H1 (cell line): ENCODE results near the gene OR5V1. TPM values are rescaled to one million over a fixed set of nuclear protein-coding genes. Genes with fewer than 3 reads are reported as not detected.

ENCODE experiments used
- CTCF ChIA-PET: fragments of 300-600 bp; sonication (Branson Sonifier 250); formaldehyde crosslinking; loops from one replicate; lab custom pipeline; 2021; ENCODE audit not compliant: partially characterized antibody; lab: Charles Lee
- POLR2A ChIA-PET: fragments of 300-600 bp; sonication (Branson Sonifier 250); formaldehyde crosslinking; loops from one replicate; lab custom pipeline; 2021; ENCODE audit warnings: inconsistent platforms; ENCODE audit not compliant: partially characterized antibody; lab: Charles Lee
- DNase-seq, 2 experiments: peaks; one replicate each; pipeline versions ENCODE4 v3.0.0 to v3.0.0-alpha.2; 2010 to 2022; ENCODE audit warnings: low spot score in 2 of 2, low read depth in 1 of 2, mixed read lengths in 1 of 2
- FAIRE-seq: peaks from 2 replicates; lab custom pipeline; 2011; peaks lifted over from hg19 to GRCh38; lab: Jason Lieb, UNC
- H2AFZ ChIP-seq: 2 replicates; pipeline ENCODE4 v1.8.1; 2012; ENCODE audit warnings: low read length, inconsistent platforms
- H2AK5ac ChIP-seq: 2 replicates; pipeline ENCODE4 v1.6.1; 2013; ENCODE audit warnings: low read depth, low read length
- H2BK120ac ChIP-seq: replicated peaks from 2 replicates; pipeline ENCODE3; 2013; ENCODE audit warnings: low read depth, low read length, inconsistent platforms
- H2BK12ac ChIP-seq: 2 replicates; pipeline ENCODE4 v1.6.1; 2013; ENCODE audit warnings: low read depth, low read length
- H2BK15ac ChIP-seq: 2 replicates; pipeline ENCODE4 v1.6.1; 2013; ENCODE audit warnings: low read length
- H2BK20ac ChIP-seq: 2 replicates; pipeline ENCODE4 v1.6.1; 2013; ENCODE audit warnings: low read length
- H2BK5ac ChIP-seq: 2 replicates; pipeline ENCODE4 v1.6.1; 2013; ENCODE audit warnings: low read depth, low read length
- H3K14ac ChIP-seq: 2 replicates; pipeline ENCODE4 v1.6.1; 2013; ENCODE audit warnings: inconsistent platforms; ENCODE audit not compliant: insufficient read length
- H3K18ac ChIP-seq: 2 replicates; pipeline ENCODE4 v1.6.1; 2013; ENCODE audit warnings: low read length; ENCODE audit errors: extremely low read depth
- H3K23ac ChIP-seq: 2 replicates; pipeline ENCODE4 v1.6.1; 2013; ENCODE audit warnings: inconsistent platforms; ENCODE audit not compliant: insufficient read length
- H3K23me2 ChIP-seq: 2 replicates; pipeline ENCODE4 v1.6.1; 2013; ENCODE audit warnings: low read depth, low read length
- H3K27ac ChIP-seq: 2 replicates; pipeline ENCODE4 v1.6.1; 2011; ENCODE audit warnings: low read depth, low read length, inconsistent platforms
- H3K27me3 ChIP-seq, 4 experiments: replicated peaks in 1 of 4; 1 replicate in 1 of 4; 2 replicates in 3 of 4; pipeline versions ENCODE4 v1.6.1 to v1.8.1; 2011 to 2013; ENCODE audit warnings: low read length in 3 of 4, mild to moderate bottlenecking in 3 of 4, inconsistent platforms in 2 of 4, mixed read lengths in 2 of 4, moderate library complexity in 1 of 4; ENCODE audit not compliant: control insufficient read depth in 3 of 4, insufficient read depth in 3 of 4; ENCODE audit errors: extremely low read depth in 1 of 4
- H3K36me3 ChIP-seq, 4 experiments: 2 replicates each; pipeline versions ENCODE4 v1.6.1 to v1.8.1; 2011 to 2013; ENCODE audit warnings: mild to moderate bottlenecking in 4 of 4, low read length in 3 of 4, moderate library complexity in 2 of 4, control low read depth in 1 of 4, inconsistent platforms in 1 of 4; ENCODE audit not compliant: insufficient read depth in 4 of 4, control insufficient read depth in 2 of 4
- H3K4ac ChIP-seq: replicated peaks from 2 replicates; pipeline ENCODE3; 2013; ENCODE audit warnings: low read length, low read depth, mixed read lengths, inconsistent platforms; ENCODE audit not compliant: insufficient read length
- H3K4me1 ChIP-seq, 4 experiments: replicated peaks in 1 of 4; 1 replicate in 1 of 4; 2 replicates in 3 of 4; pipeline versions ENCODE4 v1.6.1 to v1.8.1; 2011 to 2013; ENCODE audit warnings: low read length in 3 of 4, inconsistent platforms in 2 of 4, mixed read lengths in 1 of 4; ENCODE audit not compliant: insufficient read depth in 4 of 4, control insufficient read depth in 3 of 4
- H3K4me2 ChIP-seq, 2 experiments: 2 replicates each; pipeline versions ENCODE4 v1.6.1 to v1.8.1; 2011 to 2013; ENCODE audit warnings: low read depth in 2 of 2, low read length in 2 of 2, control low read depth in 1 of 2, inconsistent platforms in 1 of 2, mild to moderate bottlenecking in 1 of 2; ENCODE audit not compliant: insufficient read depth in 1 of 2
- H3K4me3 ChIP-seq, 4 experiments: fragments of 200-600, 300-600 bp in 1 of 4; sonication (generic), shearing (Covaris generic), sonication (Bioruptor Twin) in 1 of 4; 2 replicates each; pipeline versions ENCODE4 v1.5.1 to v1.8.1; 2011 to 2016; ENCODE audit warnings: low read length in 4 of 4, low read depth in 3 of 4, control low read depth in 2 of 4, inconsistent platforms in 2 of 4, mild to moderate bottlenecking in 2 of 4, mixed read lengths in 1 of 4, moderate library complexity in 1 of 4; ENCODE audit not compliant: insufficient read depth in 2 of 4; ENCODE audit errors: extremely low read depth in 1 of 4
- H3K56ac ChIP-seq: replicated peaks from 2 replicates; pipeline ENCODE3; 2013; ENCODE audit warnings: low read depth, mild to moderate bottlenecking, mixed read lengths, low read length, inconsistent platforms; ENCODE audit not compliant: insufficient read length
- H3K79me1 ChIP-seq: 2 replicates; pipeline ENCODE4 v1.6.1; 2013; ENCODE audit warnings: low read depth, low read length, control low read depth
- H3K79me2 ChIP-seq, 2 experiments: 2 replicates each; pipeline versions ENCODE4 v1.6.1 to v1.8.1; 2012 to 2013; ENCODE audit warnings: low read length in 2 of 2, mild to moderate bottlenecking in 2 of 2, inconsistent platforms in 1 of 2; ENCODE audit not compliant: insufficient read depth in 2 of 2, control insufficient read depth in 1 of 2
- H3K9ac ChIP-seq, 4 experiments: replicated peaks in 1 of 4; 1 replicate in 1 of 4; 2 replicates in 3 of 4; pipeline versions ENCODE4 v1.6.1 to v1.8.1; 2011 to 2013; ENCODE audit warnings: low read depth in 3 of 4, low read length in 3 of 4, control low read depth in 2 of 4, mild to moderate bottlenecking in 2 of 4, moderate library complexity in 2 of 4, inconsistent platforms in 1 of 4; ENCODE audit errors: extremely low read depth in 1 of 4
- H3K9me3 ChIP-seq, 2 experiments: 2 replicates each; pipeline versions ENCODE4 v1.6.1 to v1.8.1; 2012 to 2013; ENCODE audit warnings: mild to moderate bottlenecking in 2 of 2, moderate library complexity in 2 of 2, control low read depth in 1 of 2, inconsistent platforms in 1 of 2, low read depth in 1 of 2, low read length in 1 of 2, mixed read lengths in 1 of 2; ENCODE audit not compliant: insufficient read depth in 2 of 2
- H4K20me1 ChIP-seq, 2 experiments: replicated peaks in 1 of 2; 2 replicates each; pipeline versions ENCODE3 to v1.8.1; 2011 to 2013; ENCODE audit warnings: inconsistent platforms in 2 of 2, low read length in 2 of 2, mild to moderate bottlenecking in 1 of 2; ENCODE audit not compliant: insufficient read depth in 2 of 2, control insufficient read depth in 1 of 2
- H4K5ac ChIP-seq: 2 replicates; pipeline ENCODE4 v1.6.1; 2013; ENCODE audit warnings: low read length, low read depth, mixed read lengths, inconsistent platforms; ENCODE audit not compliant: insufficient read length
- H4K8ac ChIP-seq: 2 replicates; pipeline ENCODE4 v1.8.0; 2013; ENCODE audit warnings: mild to moderate bottlenecking, moderate library complexity, low read length, inconsistent platforms; ENCODE audit not compliant: insufficient read depth; ENCODE audit errors: extremely low read depth
- H4K91ac ChIP-seq: replicated peaks from 2 replicates; pipeline ENCODE3; 2013; ENCODE audit warnings: low read length, mixed read lengths, inconsistent platforms; ENCODE audit not compliant: insufficient read length
- CTCF ChIP-seq, 3 experiments: IDR thresholded peaks; 1 replicate in 2 of 3; 2 replicates in 1 of 3; pipeline versions ENCODE4 v1.5.1 to v1.6.1; 2011; ENCODE audit warnings: low read length in 3 of 3, mild to moderate bottlenecking in 3 of 3, inconsistent platforms in 2 of 3, low read depth in 1 of 3, moderate library complexity in 1 of 3; ENCODE audit not compliant: insufficient read depth in 1 of 3; ENCODE audit errors: control extremely low read depth in 1 of 3
- GTF2F1 ChIP-seq: IDR thresholded peaks from 2 replicates; pipeline ENCODE4 v1.6.1; 2012; ENCODE audit warnings: low read depth, low read length, improper control_type of control experiment, borderline replicate concordance
- RAD21 ChIP-seq, 2 experiments: IDR thresholded peaks in 1 of 2; conservative IDR thresholded peaks in 1 of 2; 2 replicates each; pipeline ENCODE4 v1.6.1; 2011; ENCODE audit warnings: low read depth in 2 of 2, low read length in 2 of 2, improper control_type of control experiment in 1 of 2, inconsistent platforms in 1 of 2, mild to moderate bottlenecking in 1 of 2, moderate library complexity in 1 of 2
- SP2 ChIP-seq: IDR thresholded peaks from 2 replicates; pipeline ENCODE4 v1.6.1; 2012; ENCODE audit warnings: mild to moderate bottlenecking, low read length, inconsistent platforms
- polyA plus RNA-seq, 7 experiments: library from polyadenylated mRNA; depleted of rRNA in 3 of 7; stranded (reverse) in 5 of 7; unstranded in 2 of 7; fragments of >200 nt in 5 of 7; fragments of 200-250 nt in 2 of 7; gene quantifications; 1 replicate in 5 of 7; 2 replicates in 1 of 7; 4 replicates in 1 of 7; pipeline versions ENCODE4 v1.2.1 to v1.2.3, GENCODE V29; 2011 to 2013; ENCODE audit warnings: missing spikeins in 2 of 7, mixed read lengths in 2 of 7
- total RNA-seq: library from RNA; stranded (reverse); fragmentation: NEBNext Ultra II Directional; extraction: Animal tissue kit (Norgen Biotek cat#: 25700); gene quantifications from 2 replicates; pipeline ENCODE4 v1.2.1, GENCODE V29; 2021

Gene OR5V1
- total and polyA plus RNA-seq, 2 of the 8 experiments (the other 6 are each of a cell fraction or from before 2014, with no cell fraction given), result not detected

GRCh38 chr6:29376003-29376402 is 7.3 kb upstream of the OR5V1 start:
- CTCF ChIA-PET, result interaction anchor here (0.8 to 4.5 kb wide), 14 partner anchors 8 to 356 kb away, joined by 3 to 53 read pairs (median 3); no protein-coding TSS in a partner anchor
- no peak for DNase-seq
- H3K4ac ChIP-seq, result no peak overlapping the region
- no peak overlapping the region for H2BK5ac ChIP-seq
- H4K8ac ChIP-seq, result no peak overlapping the region
- H3K56ac ChIP-seq, result no peak overlapping the region
- H2AFZ ChIP-seq, result no peak overlapping the region
- H3K23ac ChIP-seq, result no peak overlapping the region
- no peak overlapping the region for H2BK120ac ChIP-seq
- no peak overlapping the region for H2AK5ac ChIP-seq
- no peak overlapping the region for H3K14ac ChIP-seq
- no peak overlapping the region for H2BK15ac ChIP-seq
- peaks cover 0 to 2% of the 10 kb centered on the region in 2 experiments for H4K20me1 ChIP-seq
- no peak overlapping the region for H2BK12ac ChIP-seq
- no peak overlapping the region for H3K27ac ChIP-seq
- POLR2A ChIA-PET, result interaction anchor here (0.7 to 1.8 kb wide), 2 partner anchors 213 to 242 kb away, joined by 3 read pairs; no protein-coding TSS in a partner anchor
- no peaks in the 10 kb centered on the region for H3K36me3 ChIP-seq
- H3K4me3 ChIP-seq, result no peak overlapping the region
- no peak overlapping the region for H4K5ac ChIP-seq
- no peaks in the 10 kb centered on the region for H3K4me1 ChIP-seq
- no peaks in the 10 kb centered on the region for H3K79me1 ChIP-seq
- H3K23me2 ChIP-seq, result 0 out of 2 replicates have a peak, but pooled peaks cover 2% of the 10 kb centered on the region
- no peaks in the 10 kb centered on the region for H3K9me3 ChIP-seq
- H3K9ac ChIP-seq, result no peak overlapping the region
- H3K18ac ChIP-seq, result no peak overlapping the region
- FAIRE-seq, result no peak
- no peaks in the 10 kb centered on the region for H3K27me3 ChIP-seq
- no peak overlapping the region for H2BK20ac ChIP-seq
- H4K91ac ChIP-seq, result no peak overlapping the region
- H3K79me2 ChIP-seq, result no peaks in the 10 kb centered on the region
- TF ChIP-seq CTCF (IDR thresholded peaks at IDR 0.05; ENCODE audit: control extremely low read depth in 1 of 3, insufficient read depth in 1 of 3, low read depth in 1 of 3, low read length in 3 of 3), result peak in 1 of 3 experiments; percentile 32; a peak in 1 of 4 replicates
- no peak for TF ChIP-seq GTF2F1
- TF ChIP-seq RAD21 (IDR thresholded peaks at IDR 0.05 in 1 of 2, conservative IDR thresholded peaks at IDR 0.05 in 1 of 2; ENCODE audit: low read depth in 2 of 2, low read length in 2 of 2), result peak; percentile 67 to 68
- TF ChIP-seq SP2, result no peak
- no peak overlapping the region for H3K4me2 ChIP-seq
